GM21423 (cell line): Measurements from ENCODE around the gene KCNG2.
"Not testable (repeated sequence)": the region's sequence is repeated elsewhere in the genome, so short reads cannot be mapped to it uniquely, and the experiment has no call there.

Source experiments
- ATAC-seq: cut with Tn5 transposase; IDR thresholded peaks from one replicate; pipeline ENCODE4 v1.9.1; 2021; ENCODE audit warnings: mild to moderate bottlenecking, moderate library complexity; ENCODE audit not compliant: unreplicated experiment

Gene KCNG2

DNA sequence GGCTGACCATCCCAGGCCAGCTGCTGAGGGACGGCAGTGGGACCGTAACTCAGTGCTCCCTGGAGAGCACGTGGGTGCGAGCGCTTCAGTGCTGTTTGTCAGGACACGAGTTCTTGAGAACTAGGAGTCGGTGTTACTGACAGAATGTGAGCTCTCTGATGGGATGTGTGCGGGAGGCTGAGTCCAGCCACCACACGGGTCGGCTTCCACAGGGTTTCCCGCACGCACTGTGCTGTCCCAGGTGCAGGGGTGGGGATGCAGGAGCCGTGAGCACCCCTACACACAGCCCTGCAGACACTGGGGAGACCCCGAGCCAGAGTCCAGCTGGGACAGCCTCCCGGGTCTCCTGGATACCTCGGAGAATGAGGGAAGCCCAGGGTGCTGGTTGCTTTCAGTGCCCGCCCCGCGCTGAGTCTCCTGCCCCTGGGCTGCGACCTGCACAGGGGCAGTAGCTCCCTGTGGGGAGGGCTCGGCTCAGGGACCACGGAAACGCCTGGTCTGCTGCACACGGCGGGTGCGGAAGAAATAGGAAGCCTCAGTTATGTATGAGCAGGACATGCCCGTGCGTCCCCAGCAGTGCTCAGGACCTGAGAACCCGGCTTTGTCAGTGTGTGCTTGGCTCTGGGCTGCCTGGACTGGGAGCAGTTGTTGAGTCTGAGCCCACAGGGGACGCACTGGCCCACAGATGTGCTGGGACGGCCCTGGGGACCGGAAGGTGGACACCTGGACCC lies 71.2 kb downstream of the KCNG2 start:
- ATAC-seq: no peak

DNA sequence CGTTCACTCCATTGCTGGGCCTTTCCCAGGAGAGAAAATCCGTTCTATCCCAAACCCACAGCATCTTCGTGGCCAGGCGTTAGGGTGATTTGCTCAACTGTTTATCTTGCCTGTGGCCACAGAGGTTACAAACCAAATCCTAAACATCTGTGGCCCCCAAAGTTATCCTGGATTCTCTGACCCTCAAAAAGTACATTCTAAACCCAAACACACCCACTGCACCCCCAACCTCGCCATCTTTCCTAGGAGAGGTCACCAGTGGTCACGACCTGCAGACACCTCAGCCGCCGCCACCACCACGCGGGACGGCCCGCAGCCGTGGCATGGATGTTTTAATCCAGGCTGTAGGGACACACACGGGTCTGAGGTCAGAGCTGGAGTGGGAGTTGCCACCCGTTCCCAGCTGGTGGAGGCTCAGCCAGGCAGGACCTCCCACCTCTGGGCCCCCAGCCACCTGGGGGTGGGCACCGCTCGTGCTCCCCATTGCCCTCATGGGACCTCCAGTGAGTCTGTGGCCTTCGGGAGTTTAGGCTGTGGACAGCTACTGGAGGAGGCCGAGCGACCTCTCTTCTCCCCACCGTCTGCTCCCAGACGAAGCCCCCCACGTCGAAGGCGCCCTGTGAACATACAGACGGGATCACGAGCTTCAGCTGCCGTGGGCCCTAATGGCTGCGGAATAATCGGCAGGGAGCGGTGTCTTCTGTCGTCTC lies 72.0 kb downstream of the KCNG2 start:
- no peak for ATAC-seq

DNA sequence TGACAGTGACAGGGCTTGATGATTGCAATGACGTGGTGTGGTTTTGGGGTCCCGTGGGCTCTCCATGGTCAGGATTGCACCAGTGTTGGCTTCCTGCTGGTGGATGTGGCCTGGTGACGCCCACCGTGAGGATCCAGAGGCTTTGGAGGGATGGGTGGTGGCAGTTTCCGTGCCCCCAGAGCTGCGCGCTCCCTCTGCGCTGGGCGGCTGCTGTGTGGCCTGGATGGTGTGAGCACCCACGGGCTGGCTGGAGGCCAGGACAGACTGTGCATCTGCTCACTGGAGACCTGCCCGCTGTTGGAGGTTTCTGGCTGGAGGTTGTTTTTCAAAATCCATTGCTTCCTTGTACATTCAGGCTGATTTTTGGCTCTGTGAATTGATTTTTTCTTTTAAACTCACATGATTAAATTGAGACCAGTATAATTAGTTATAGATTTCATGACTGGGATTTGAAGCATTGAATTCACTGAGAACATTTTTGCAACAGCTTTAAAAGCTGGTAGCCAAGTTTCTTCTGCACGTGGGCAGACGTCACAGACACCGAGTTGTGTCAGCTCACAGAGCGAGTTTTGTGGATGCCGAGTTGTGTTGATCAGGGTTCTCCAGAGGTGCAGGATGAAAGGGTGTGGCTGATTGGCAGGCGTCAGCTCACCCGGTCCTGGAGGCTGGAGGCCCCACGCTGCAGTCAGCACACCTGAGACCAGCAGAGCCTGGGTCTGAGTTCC lies 72.7 kb downstream of the KCNG2 start:
- ATAC-seq: no peak

DNA sequence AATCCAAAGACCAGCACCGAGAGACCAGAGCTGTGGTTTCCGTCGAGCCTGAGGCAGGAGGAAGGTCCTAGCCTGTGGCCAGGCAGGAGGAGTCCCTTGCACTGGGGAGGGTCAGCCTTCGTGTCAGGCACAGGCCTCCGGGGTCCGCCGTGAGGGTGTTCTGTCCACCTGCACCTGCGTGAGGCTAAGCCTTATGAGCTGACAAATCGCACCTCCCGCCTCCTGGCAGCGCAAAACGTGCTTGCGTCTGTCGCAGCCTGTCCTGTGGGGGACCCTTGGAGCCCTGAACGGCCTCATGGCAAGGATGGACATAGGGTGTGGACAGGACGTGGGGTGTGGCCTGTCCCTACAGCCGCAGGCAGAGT lies 73.3 kb downstream of the KCNG2 start:
- ATAC-seq: no peak

DNA sequence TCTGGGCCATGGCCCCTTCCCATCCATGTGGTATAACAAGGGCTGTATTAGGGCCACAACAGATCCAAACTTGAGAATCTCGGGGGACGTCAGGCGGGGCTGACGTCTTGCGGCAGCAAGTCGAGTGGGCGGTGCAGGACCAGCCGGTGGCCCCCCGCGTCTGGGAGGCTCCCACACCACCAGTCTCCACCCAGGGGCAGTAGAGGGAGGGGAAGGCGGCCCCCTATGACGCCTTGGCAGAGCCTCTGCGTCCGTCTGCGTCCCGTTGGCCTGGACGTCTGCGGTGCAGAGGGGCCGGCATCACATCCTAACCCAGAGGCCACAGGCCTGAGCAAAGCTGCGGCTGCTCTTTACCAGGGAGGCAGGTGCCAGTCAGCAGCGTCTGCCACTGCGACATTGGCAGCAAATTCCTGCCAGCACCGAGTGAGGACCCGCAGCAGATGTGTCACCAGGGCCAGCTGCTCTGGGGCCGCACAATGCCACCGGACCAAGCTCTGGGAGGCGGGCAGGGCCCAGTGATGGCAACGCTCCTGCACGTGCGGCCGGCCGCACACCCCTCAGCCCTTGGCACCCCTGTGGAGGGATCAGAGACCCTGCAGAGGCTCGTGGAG lies 73.8 kb downstream of the KCNG2 start:
- ATAC-seq: no peak

DNA sequence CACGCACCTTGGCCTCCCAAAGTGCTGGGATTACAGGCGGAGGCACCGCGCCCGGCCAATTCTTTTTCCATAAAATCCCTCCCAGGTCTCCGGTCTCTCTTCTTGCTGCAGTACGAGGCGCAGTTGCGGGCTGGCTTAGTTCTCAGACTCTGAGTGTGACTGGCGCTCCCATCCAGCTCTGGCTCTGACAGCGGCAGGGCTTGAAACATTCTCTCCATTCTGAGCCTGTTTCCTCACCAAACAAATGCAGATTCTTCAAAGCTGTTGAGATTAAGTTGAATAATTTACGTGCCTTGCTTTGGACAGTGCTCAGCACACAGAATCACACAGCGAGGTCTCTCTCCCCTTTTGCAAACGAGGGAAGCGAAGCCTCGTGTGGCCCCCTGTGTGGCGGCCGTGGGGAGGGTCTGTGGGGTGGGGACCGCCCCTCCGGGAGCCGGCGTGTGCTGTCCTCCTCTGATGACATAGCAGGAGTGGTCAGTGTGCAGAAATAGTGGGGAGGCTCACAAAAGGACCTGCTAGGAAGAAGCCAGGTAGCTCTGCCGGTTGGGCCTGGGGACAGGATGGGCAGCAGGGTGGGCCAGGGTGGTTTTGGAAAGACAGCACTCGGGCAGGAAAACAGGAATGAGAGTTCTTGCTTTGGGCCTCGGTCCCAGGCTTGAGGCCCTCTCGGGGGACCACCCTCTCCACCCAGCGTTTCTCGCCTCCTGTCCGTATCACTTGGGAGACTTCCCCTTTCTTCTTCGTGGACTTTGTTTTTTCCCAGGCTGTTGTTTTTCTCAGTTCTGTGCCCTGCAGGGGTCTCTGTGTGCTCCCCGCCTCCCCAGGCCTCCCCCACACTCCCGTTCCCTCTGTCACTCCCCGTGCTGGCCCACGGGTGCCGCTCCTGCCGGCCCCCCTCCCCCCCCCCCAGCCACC lies 75.0 kb downstream of the KCNG2 start:
- no peak for ATAC-seq

DNA sequence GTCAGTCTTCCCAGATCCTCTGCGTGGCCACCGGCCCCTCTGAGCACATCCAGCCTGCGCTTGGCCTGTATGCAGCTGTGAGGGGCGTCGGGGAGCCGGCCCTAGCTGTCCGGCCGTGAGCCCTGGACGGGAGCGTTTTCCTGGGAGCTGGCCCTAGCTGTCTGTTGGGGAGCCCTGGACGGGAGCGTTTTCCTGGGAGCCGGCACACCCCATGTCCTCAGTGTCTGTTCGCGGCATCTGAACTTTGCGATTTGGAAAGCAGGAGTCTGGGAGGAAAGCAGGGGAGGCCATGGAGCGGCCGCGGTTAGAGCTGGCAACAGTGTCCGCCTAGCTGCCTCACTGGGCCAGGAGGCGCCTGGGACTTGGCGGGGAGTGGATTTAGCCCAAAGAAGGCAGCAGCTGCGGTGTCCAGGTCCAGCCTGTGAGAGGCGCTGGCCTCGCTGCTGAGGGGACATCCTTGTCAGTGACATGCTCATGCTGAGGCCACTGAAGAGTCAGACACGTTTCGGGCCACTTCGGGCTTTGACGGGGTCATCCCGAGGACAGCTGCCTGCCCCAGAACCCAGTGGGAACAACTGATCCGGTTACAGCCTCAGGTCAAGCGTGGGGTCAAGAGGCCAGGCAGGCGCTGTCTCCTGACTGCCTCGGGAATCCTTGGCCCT lies 75.8 kb downstream of the KCNG2 start:
- no peak for ATAC-seq

DNA sequence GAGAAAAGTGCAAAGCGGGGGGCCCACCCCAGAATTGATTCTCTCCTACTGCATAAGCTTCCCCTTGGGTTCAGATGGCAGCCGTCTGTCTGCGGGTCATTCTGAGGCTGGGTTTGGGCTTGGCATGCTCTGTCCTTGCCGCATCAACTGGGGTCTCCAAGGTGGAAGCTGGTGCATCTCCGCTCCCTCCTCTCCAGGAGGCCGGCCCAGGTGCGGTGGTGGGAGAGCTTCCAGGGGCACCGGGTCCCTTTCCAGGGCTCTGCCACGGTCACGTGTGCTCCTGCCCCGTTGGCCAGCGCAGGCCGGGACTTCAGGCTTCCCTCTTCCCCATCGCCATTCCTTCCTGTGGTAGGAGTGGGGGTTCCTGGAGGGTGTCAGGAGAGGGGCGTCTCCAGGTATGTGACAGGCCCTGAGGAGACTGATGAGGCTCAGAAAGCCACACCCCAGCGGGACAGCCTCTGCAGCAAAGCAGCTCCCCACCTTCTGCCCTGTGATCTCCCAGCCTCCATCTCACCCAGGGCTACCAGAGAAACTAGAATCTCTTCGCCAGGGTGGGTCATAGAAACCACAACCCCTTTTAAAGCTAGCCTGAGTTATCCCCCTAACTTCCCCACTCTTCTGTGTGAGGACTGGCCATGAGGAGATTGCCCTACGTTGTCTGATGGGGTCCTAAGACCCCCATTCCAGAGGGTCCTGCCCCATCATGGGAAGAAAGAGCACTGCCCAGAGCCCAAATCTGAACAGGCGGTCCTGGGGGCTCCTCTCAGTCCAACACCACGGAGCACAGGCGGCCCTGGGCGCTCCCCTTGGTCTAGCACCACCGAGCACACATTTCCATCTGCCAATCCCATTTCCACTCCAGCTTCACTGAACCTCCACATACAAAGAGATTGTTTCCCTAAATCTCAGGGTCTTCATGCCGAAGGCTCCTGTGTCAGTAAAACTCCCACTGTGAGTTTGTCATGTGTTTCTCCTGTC lies 77.1 kb downstream of the KCNG2 start:
- no peak for ATAC-seq

DNA sequence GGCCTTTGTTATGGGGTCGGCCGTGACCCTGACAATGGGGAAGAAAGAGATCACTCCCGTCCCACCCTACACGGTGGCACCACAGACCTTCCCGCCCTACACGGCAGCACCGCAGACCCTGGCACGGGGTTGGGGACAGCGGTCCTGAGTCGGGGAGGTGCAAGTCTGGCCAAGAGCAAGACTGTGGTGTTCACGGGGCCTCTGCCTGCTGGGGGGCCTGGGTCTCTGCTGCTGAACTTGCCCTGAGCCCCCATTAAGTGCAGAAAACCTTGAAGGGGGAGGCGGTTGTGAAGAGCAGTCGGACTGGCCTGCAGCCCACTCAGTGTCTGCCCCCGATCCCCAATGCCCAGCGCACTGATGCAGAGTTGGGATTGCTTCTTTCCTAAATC lies 77.8 kb downstream of the KCNG2 start:
- ATAC-seq: no peak

DNA sequence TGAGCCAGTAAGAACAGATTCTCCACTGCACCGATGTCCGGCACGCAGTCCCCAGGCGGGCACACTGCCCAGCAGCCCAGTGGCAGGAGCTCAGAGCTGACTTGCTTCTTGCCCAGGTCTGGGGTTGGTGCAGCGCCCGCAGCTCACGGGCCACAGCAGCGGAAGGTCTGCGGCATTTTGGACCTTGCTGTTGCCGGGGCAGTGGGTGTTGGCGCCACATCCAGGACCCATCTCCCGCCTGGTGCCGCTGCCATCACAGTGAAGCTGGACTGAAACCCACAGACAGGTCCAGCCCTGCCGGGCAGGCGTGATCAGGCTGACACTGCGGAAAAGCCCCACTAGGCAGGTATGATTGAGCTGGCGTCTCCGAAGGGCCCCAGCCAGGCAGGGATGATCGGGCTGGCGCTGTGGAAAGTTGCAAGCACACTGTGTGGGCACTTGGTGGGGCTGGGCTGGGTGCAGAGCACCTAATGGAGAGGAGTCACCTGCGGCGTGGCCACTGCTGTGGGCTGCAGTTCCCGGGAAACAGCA lies 78.3 kb downstream of the KCNG2 start:
- no peak for ATAC-seq

DNA sequence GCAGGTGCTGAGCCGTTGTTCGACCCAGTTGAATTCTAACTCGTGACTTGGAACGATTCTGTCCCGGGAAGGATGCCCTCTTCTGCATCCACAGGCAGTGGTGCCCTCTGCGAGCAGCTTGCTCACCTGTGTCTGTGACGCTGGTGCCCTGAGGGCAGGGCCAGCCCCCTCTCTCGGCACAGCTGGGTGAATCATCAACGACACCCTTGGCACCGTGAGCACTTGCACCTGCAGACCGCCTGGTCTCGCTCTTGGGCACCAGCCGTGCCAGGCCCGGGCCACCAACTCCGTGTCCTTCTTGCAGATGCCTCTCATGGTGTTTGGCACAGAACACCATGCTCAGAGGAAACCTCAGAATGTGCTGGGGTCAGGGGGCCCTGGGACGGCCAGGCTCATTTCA lies 78.8 kb downstream of the KCNG2 start:
- ATAC-seq: no peak

DNA sequence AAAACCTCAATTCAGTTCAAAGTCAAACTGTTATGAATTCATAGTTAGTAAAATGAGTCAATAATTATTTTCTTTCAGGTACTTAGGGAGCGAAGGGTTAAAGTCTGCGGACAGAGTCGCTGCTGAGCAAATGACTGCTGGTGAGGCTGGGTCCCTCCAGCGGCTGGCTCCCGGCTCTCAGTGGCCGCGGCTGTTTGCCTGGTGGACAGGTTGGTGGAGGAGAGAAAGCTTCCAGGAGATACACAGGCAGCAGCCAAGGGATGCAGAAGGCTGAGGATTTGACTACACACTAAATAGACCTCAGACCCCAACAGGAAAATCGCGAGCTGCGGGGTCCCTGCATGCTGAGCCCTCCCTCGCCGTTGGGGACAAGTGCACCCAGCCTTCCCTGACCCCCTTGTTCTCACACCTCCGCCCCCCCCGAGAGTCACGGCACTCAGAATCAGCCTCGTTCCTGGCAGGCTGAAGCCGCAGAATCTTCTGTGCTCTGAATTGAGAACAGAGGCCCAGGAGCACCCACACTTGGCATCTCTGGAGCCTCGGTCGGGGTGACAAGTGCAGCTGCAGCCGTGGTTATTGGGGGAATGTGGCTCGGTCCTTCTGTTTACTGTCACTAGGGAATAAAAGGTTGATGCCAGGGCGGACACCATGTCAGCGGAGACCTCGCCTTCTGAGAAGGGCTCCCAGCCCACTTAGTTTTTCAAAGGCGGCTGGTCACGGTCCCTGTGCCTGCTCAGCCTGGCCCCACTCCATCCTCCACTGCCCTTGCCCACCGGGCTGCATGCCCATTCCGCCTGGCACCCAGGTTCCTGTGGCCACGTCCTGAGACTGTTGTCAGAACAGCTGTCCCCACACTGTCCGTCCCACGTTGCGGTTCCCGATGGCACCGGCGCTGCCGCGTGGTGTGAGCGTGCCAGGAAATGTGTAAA lies 79.7 kb downstream of the KCNG2 start:
- ATAC-seq: no peak

DNA sequence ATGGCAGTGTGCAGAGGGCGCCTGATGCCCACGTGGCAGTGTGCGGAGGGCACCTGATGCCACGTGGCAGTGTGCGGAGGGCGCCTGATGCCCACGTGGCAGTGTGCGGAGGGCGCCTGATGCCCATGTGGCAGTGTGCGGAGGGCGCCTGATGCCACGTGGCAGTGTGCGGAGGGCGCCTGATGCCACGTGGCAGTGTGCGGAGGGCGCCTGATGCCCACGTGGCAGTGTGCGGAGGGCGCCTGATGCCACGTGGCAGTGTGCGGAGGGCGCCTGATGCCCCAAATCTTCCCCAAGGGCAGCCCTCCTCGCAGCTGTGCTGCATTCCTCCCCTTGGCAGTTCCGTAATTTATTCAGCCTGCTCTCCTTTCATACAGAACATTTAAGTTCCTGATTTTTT lies 80.5 kb downstream of the KCNG2 start:
- ATAC-seq: not testable (repeated sequence)

DNA sequence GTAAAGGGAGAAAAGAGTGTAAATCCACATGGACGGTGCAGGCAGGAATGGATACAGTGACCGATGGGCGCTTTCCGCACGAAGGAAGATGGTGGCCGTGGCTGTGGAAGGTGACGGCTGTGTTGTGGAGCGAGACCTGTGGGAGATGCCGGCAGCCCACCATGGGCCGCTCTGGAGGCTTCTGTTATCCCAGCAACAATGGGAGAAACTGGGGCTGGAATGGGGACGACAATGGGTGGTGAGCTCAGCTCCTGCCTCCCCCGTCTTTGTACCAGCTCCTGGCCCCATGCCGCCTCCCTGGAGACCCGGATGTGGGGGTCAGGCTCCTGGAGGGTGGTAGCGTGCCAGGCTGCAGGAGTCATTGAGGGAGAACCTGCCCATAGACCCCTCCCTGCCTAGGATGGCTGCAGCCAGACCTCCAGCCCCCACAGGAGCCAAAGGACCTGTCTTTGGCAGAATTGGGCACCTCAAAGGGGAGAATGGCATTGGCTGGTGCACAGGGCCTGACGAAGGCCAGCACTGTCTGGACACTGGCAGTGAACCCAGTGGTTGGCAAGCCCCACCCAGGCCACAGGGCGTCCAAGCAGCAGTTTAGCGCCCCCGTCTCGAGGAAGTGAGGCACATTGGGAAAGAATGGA lies 81.1 kb downstream of the KCNG2 start:
- ATAC-seq: no peak

DNA sequence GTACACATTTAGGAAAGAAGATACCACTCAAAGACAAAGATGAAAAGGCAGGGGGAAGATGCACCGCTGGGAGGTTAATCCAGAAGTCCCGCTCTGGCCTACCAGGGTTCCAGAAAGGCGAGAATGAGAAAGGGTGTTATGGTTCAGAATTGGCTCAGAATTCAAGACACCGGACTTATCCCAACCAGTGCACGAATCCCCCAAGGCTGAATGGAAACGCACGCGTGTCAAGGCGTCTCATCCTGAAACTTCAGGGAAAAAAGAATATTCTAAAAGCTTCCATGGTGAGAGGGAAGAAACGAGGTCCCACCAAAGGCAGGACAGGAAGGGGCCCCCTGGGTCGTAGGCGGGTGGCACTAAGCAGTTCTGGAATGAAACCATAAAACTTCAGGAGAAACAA lies 81.8 kb downstream of the KCNG2 start:
- no peak for ATAC-seq

DNA sequence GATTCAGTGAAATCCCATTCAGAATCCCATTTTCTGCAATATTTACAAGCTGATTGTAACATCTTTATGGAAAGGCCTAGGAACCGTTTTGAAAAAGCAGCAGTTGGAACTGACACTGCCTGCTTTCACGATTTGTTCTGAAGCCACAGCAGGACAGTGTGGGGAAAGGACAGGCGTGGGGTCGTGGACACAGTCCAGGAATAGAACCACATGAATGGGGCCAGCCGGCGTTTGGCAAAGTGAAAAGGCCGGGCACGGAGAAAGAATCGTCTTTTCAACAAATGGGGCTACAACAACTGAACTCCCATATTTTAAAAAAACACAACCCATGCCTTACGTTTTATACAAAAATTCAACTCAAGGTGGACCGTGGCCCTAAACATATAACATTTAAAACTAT lies 84.0 kb downstream of the KCNG2 start:
- no peak for ATAC-seq
